ENCODE data around the gene NFE2L1. TPM values are rescaled to one million over a fixed set of nuclear protein-coding genes. Genes with fewer than 3 reads are reported as not detected.
"Not testable (repeated sequence)": the region's sequence is repeated elsewhere in the genome, so short reads cannot be mapped to it uniquely, and the experiment has no call there.

The NFE2L1 gene
- total RNA-seq, 1 experiment from 2014 or later: 149 TPM

GRCh38 chr17:48071654-48072053, 23.5 kb downstream of the NFE2L1 start (continued):
- no peak for TF ChIP-seq GTF2I (CRISPR knock-in tag; conservative IDR thresholded peaks at IDR 0.05)

DNA sequence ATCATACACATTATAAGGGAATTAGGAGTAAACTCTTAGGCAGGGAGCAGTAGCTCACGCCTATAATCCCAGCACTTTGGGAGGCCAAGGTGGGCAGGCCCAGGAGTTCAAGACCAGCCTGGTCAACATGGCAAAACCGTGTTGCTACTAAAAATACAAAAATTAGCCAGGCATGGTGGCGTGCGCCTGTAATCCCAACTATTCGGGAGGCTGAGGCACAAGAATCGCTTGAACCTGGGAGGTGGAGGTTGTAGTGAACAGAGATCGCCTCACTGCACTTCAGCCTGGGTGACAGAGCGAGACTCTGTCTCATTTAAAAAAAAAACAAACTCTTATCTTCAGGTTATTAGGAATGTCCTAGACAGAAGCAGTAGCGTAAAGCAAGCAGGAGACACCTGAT, 24.7 kb downstream of the NFE2L1 start:
- H3K4me3 Mint-ChIP-seq; H3K27me3 Mint-ChIP-seq (ENCODE audit: low read depth); ATAC-seq; DNase-seq (ENCODE audit: low spot score); H3K9me3 Mint-ChIP-seq; H3K4me1 Mint-ChIP-seq: not testable (repeated sequence)
- peak overlapping the region; percentile 75; the same call in 1 of the 2 replicates for H3K27ac Mint-ChIP-seq
- CTCF ChIA-PET: interaction anchor here (0.9 to 3.8 kb wide), 3 partner anchors 38 to 48 kb away, joined by 3 to 16 read pairs (median 4); no protein-coding TSS in a partner anchor
- peaks cover 66% of the 10 kb centered on the region for H3K36me3 Mint-ChIP-seq
- POLR2A ChIA-PET: interaction anchor here (1.0 kb wide), 1 partner anchor 46 kb away, joined by 4 read pairs; no protein-coding TSS in a partner anchor

GRCh38 chr17:48073566-48074094, 25.5 kb downstream of the NFE2L1 start:
- not testable (repeated sequence) for H3K27me3 Mint-ChIP-seq (ENCODE audit: low read depth); DNase-seq (ENCODE audit: low spot score); H3K27ac Mint-ChIP-seq; H3K4me1 Mint-ChIP-seq; H3K9me3 Mint-ChIP-seq; H3K4me3 Mint-ChIP-seq; ATAC-seq
- CTCF ChIA-PET: interaction anchor here (0.7 to 3.8 kb wide), 5 partner anchors 24 to 563 kb away, joined by 3 to 16 read pairs (median 4); no protein-coding TSS in a partner anchor
- POLR2A ChIA-PET: interaction anchor here (0.7 kb wide), 1 partner anchor 49 kb away, joined by 7 read pairs; no protein-coding TSS in a partner anchor
- H3K36me3 Mint-ChIP-seq: peaks cover 62% of the 10 kb centered on the region

DNA sequence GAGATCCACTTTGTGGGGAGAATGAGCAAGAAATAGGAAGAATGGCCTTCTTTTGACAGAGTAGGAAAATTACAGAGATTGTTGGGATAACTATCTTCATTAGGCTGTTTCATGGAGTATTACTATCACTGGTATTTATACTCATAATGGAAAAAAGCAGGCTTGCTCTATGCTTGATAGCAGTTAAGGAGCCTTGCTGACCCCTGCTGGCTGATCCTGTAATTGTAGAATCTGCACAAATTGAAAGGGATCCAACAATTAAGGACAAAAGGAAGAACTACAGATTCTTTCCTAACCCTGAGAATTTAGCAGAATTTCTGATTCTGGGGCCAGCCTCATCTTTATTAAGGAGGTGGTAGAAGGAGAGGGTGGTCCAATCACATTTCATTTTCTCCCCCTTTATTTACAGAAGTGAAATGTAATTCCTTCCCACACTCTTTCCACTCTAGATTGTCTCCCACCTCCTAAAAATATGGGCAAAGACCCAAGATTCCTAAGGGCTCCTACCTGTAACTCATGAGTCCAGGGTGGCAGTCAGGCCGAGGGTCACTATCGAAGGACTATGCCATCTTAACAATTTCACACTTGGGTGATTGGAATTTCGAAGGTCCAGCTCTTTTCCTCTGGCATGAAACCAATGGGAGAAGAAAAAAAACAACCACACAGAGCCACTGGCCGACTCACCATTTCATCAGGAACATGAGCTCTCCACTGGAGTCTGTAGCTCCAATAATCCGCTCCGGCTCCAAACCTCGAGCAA, 26.3 kb downstream of the NFE2L1 start:
- DNase-seq (ENCODE audit: low spot score): peak; percentile 80
- peak overlapping the region; percentile 55 for H3K27ac Mint-ChIP-seq
- H3K27me3 Mint-ChIP-seq (ENCODE audit: low read depth): no peaks in the 10 kb centered on the region
- TF ChIP-seq, protein P1, sequence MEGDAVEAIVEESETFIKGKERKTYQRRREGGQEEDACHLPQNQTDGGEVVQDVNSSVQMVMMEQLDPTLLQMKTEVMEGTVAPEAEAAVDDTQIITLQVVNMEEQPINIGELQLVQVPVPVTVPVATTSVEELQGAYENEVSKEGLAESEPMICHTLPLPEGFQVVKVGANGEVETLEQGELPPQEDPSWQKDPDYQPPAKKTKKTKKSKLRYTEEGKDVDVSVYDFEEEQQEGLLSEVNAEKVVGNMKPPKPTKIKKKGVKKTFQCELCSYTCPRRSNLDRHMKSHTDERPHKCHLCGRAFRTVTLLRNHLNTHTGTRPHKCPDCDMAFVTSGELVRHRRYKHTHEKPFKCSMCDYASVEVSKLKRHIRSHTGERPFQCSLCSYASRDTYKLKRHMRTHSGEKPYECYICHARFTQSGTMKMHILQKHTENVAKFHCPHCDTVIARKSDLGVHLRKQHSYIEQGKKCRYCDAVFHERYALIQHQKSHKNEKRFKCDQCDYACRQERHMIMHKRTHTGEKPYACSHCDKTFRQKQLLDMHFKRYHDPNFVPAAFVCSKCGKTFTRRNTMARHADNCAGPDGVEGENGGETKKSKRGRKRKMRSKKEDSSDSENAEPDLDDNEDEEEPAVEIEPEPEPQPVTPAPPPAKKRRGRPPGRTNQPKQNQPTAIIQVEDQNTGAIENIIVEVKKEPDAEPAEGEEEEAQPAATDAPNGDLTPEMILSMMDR (IDR thresholded peaks at IDR 0.05): peak; percentile 35; the same call in 1 of the 2 replicates
- TF ChIP-seq ETV6 (CRISPR knock-in tag; IDR thresholded peaks at IDR 0.05): no peak
- ChIA-PET POLR2A (interaction anchor here (0.7 kb wide), 1 partner anchor 50 kb away, joined by 7 read pairs; no protein-coding TSS in a partner anchor), CTCF (interaction anchor here (0.6 to 3.8 kb wide), 9 partner anchors 15 to 562 kb away, joined by 3 to 16 read pairs (median 4); no protein-coding TSS in a partner anchor)
- no peak overlapping the region for H3K4me3 Mint-ChIP-seq
- H3K36me3 Mint-ChIP-seq: peaks cover 57% of the 10 kb centered on the region
- H3K9me3 Mint-ChIP-seq: no peaks in the 10 kb centered on the region
- peak; percentile 67 for ATAC-seq
- no peaks in the 10 kb centered on the region for H3K4me1 Mint-ChIP-seq

- H3K9me3 Mint-ChIP-seq; H3K27me3 Mint-ChIP-seq (ENCODE audit: low read depth); DNase-seq (ENCODE audit: low spot score); ATAC-seq; H3K4me3 Mint-ChIP-seq; H3K4me1 Mint-ChIP-seq; H3K27ac Mint-ChIP-seq: not testable (repeated sequence)
- ChIA-PET POLR2A (interaction anchor here (1.0 kb wide), 1 partner anchor 12 kb away, joined by 3 read pairs; no protein-coding TSS in a partner anchor), CTCF (interaction anchor here (1.2 to 5.0 kb wide), 2 partner anchors 13 to 51 kb away, joined by 6 to 40 read pairs; no protein-coding TSS in a partner anchor)
- peaks cover 38% of the 10 kb centered on the region for H3K36me3 Mint-ChIP-seq
Measured at GRCh38 chr17:48077152-48077551, 29.0 kb downstream of the NFE2L1 start.

GRCh38 chr17:48081858-48082257, 33.7 kb downstream of the NFE2L1 start:
- no peak overlapping the region for H3K4me3 Mint-ChIP-seq
- peaks cover 9% of the 10 kb centered on the region; the same call in 1 of the 2 replicates for H3K4me1 Mint-ChIP-seq
- H3K36me3 Mint-ChIP-seq: peaks cover 1% of the 10 kb centered on the region
- no peak for DNase-seq (ENCODE audit: low spot score)
- peak overlapping the region; percentile 77; the same call in 1 of the 2 replicates for H3K27ac Mint-ChIP-seq
- no peak for TF ChIP-seq ATF6 (CRISPR knock-in tag; IDR thresholded peaks at IDR 0.05)
- TF ChIP-seq FOXJ3 (CRISPR knock-in tag; IDR thresholded peaks at IDR 0.05; ENCODE audit: borderline replicate concordance): no peak
- TF ChIP-seq STAT6 (CRISPR knock-in tag; conservative IDR thresholded peaks at IDR 0.05; ENCODE audit: low read depth): no peak
- TF ChIP-seq ZSCAN18 (CRISPR knock-in tag; IDR thresholded peaks at IDR 0.05): no peak
- TF ChIP-seq ZNF121 (CRISPR knock-in tag; IDR thresholded peaks at IDR 0.05): peak; percentile 83
- CTCF ChIA-PET: interaction anchor here (0.6 to 3.1 kb wide), 8 partner anchors 14 to 56 kb away, joined by 3 to 33 read pairs (median 4); no protein-coding TSS in a partner anchor
- POLR2A ChIA-PET: interaction anchor here (2.7 kb wide), 1 partner anchor 33 kb away, joined by 11 read pairs; the partner anchor contains the start of gene NFE2L1
- ATAC-seq: no peak
- H3K9me3 Mint-ChIP-seq: no peaks in the 10 kb centered on the region
- no peaks in the 10 kb centered on the region for H3K27me3 Mint-ChIP-seq (ENCODE audit: low read depth)
